ENCODE results near the gene SNX24. TPM values are rescaled to one million over a fixed set of nuclear protein-coding genes. Genes with fewer than 3 reads are reported as not detected.

Gene SNX24
- total and polyA plus RNA-seq, 2 of the 4 experiments (the other 2 are of a cell fraction): 13.8 to 15.0 TPM

- Histone ChIP-seq H3K9me1 (ENCODE audit: insufficient read depth, low read length) (no peaks in the 10 kb centered on the region), H3K27ac (ENCODE audit: insufficient read depth, low read length) (no peak overlapping the region), H3K9me3 (ENCODE audit: control insufficient read depth, insufficient read depth, low read length) (no peaks in the 10 kb centered on the region; the same call in 1 of the 2 replicates), H4K20me1 (ENCODE audit: insufficient read depth, low read length) (no peaks in the 10 kb centered on the region), H3K27me3 (ENCODE audit: control insufficient read depth, insufficient read depth, low read length) (no peaks in the 10 kb centered on the region), H2AK5ac (ENCODE audit: low read depth, low read length) (no peak overlapping the region), H3K79me1 (ENCODE audit: low read depth in 1 of 2, low read length in 2 of 2) (no peaks in the 10 kb centered on the region), H2AK9ac (replicated peaks; ENCODE audit: low read depth, low read length, poor library complexity) (no peak overlapping the region), H4K8ac (ENCODE audit: low read depth in 2 of 2, low read length in 2 of 2) (no peak overlapping the region), H3K36me3 (ENCODE audit: control insufficient read depth, insufficient read depth, low read length) (no peaks in the 10 kb centered on the region), H2BK20ac (ENCODE audit: low read depth, low read length) (no peak overlapping the region), H4K5ac (ENCODE audit: low read depth, low read length) (no peak overlapping the region), H3K9ac (ENCODE audit: low read depth, low read length) (no peak overlapping the region), H3K23ac (ENCODE audit: low read depth, low read length) (no peak overlapping the region), H2AFZ (replicated peaks; ENCODE audit: low read length, poor library complexity) (no peak overlapping the region), H4K91ac (ENCODE audit: insufficient read depth, low read depth, low read length) (no peak overlapping the region), H3K14ac (replicated peaks; ENCODE audit: low read depth, low read length) (no peak overlapping the region), H3K4ac (ENCODE audit: low read depth, low read length) (no peak overlapping the region), H3K56ac (ENCODE audit: extremely low read depth, insufficient read depth, low read length) (no peak overlapping the region), H3K18ac (ENCODE audit: low read depth, low read length) (no peak overlapping the region), H3K4me2 (ENCODE audit: low read depth, low read length) (no peak overlapping the region), H2BK120ac (ENCODE audit: low read depth, low read length) (no peak overlapping the region), H3K4me3 (ENCODE audit: insufficient read depth, low read depth, low read length) (no peak overlapping the region), H3K4me1 (ENCODE audit: control insufficient read depth, insufficient read depth, low read length) (no peaks in the 10 kb centered on the region), H2BK15ac (ENCODE audit: low read depth, low read length) (no peak overlapping the region), H2BK5ac (ENCODE audit: low read depth, low read length, poor library complexity, severe bottlenecking) (no peak overlapping the region)
- ATAC-seq (ENCODE audit: low read depth) (no peak), DNase-seq (no peak)
- no peak for TF ChIP-seq NFE2L2 (IDR thresholded peaks at IDR 0.05; ENCODE audit: low read depth, low read length)
- TF ChIP-seq MAFK (IDR thresholded peaks at IDR 0.05; ENCODE audit: low read depth, low read length): no peak
- no peak for TF ChIP-seq BHLHE40 (IDR thresholded peaks at IDR 0.05; ENCODE audit: low read depth, low read length)
- TF ChIP-seq RFX5 (IDR thresholded peaks at IDR 0.05; ENCODE audit: low read depth, low read length): no peak
- TF ChIP-seq USF2 (IDR thresholded peaks at IDR 0.05; ENCODE audit: low read depth, low read length): no peak
- no peak for TF ChIP-seq POLR2A (IDR thresholded peaks at IDR 0.05; ENCODE audit: low read depth, low read length)
- TF ChIP-seq, protein P1, sequence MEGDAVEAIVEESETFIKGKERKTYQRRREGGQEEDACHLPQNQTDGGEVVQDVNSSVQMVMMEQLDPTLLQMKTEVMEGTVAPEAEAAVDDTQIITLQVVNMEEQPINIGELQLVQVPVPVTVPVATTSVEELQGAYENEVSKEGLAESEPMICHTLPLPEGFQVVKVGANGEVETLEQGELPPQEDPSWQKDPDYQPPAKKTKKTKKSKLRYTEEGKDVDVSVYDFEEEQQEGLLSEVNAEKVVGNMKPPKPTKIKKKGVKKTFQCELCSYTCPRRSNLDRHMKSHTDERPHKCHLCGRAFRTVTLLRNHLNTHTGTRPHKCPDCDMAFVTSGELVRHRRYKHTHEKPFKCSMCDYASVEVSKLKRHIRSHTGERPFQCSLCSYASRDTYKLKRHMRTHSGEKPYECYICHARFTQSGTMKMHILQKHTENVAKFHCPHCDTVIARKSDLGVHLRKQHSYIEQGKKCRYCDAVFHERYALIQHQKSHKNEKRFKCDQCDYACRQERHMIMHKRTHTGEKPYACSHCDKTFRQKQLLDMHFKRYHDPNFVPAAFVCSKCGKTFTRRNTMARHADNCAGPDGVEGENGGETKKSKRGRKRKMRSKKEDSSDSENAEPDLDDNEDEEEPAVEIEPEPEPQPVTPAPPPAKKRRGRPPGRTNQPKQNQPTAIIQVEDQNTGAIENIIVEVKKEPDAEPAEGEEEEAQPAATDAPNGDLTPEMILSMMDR (conservative IDR thresholded peaks at IDR 0.05; ENCODE audit: low read depth, low read length): no peak
- TF ChIP-seq RAD21 (IDR thresholded peaks at IDR 0.05; ENCODE audit: low read length): no peak
- no peak for TF ChIP-seq CEBPB (IDR thresholded peaks at IDR 0.05; ENCODE audit: low read depth, low read length)
- no peak for TF ChIP-seq FOS (IDR thresholded peaks at IDR 0.05; ENCODE audit: low read depth, low read length)
- no peak for TF ChIP-seq RCOR1 (IDR thresholded peaks at IDR 0.05; ENCODE audit: insufficient replicate concordance, low read length)
- no peak for TF ChIP-seq SMC3 (IDR thresholded peaks at IDR 0.05; ENCODE audit: low read depth, low read length)
- TF ChIP-seq MXI1 (IDR thresholded peaks at IDR 0.05; ENCODE audit: borderline replicate concordance, low read depth, low read length): no peak
- no peak for TF ChIP-seq CHD1 (IDR thresholded peaks at IDR 0.05; ENCODE audit: low read depth, low read length)
- no peak for TF ChIP-seq MAZ (IDR thresholded peaks at IDR 0.05; ENCODE audit: borderline replicate concordance, low read depth, low read length)
- TF ChIP-seq ELK1 (IDR thresholded peaks at IDR 0.05; ENCODE audit: borderline replicate concordance, low read depth, low read length): no peak
- BruUV-seq (replicated peaks): no TSS peak
- ChIA-PET CTCF (interaction anchor here (0.6 kb wide), 1 partner anchor 265 kb away, joined by 3 read pairs; no protein-coding TSS in a partner anchor), POLR2A (ENCODE audit: unreplicated experiment) (no interaction called here)
- WGBS, 2 experiments (ENCODE audit: extremely low coverage in 2 of 2, insufficient read length in 1 of 2): no CpG with 5 or more reads among the region's 2 CpGs
- in situ Hi-C loops (cut with MboI; ENCODE audit: low sequenced_read_pairs) (no loop called here), dilution Hi-C loops (cut with HindIII; ENCODE audit: low sequenced_read_pairs, unreplicated experiment) (no loop called here), intact Hi-C loops (cut with micrococcal nuclease) (no loop called here)
These were observed 205.8 kb downstream of the SNX24 start for GRCh38 chr5:123051206-123051605.
